Liver (tissue), 9 donors: ENCODE data around the gene VN1R4. TPM values are rescaled to one million over a fixed set of nuclear protein-coding genes. Genes with fewer than 3 reads are reported as not detected.
"Not testable (repeated sequence)": the region's sequence is repeated elsewhere in the genome, so short reads cannot be mapped to it uniquely, and the experiment has no call there.

Experiments used
- DNase-seq: peaks from one replicate; pipeline ENCODE4 v3.0.0-alpha.2; 2017; ENCODE audit warnings: low spot score
- H3K27ac ChIP-seq, 2 donors: one replicate each; pipeline ENCODE4 v1.7.0; 2013; ENCODE audit warnings: inconsistent platforms in 2 of 2, low read length in 2 of 2, control low read depth in 1 of 2, low read depth in 1 of 2, mild to moderate bottlenecking in 1 of 2
- H3K27me3 ChIP-seq, 4 donors: one replicate each; pipeline versions ENCODE4 v1.6.1 to v1.7.0; 2013; ENCODE audit warnings: low read length in 3 of 4, inconsistent platforms in 1 of 4, mild to moderate bottlenecking in 1 of 4, moderate library complexity in 1 of 4; ENCODE audit not compliant: control insufficient read depth in 4 of 4, insufficient read depth in 4 of 4
- H3K36me3 ChIP-seq, 4 donors: one replicate each; pipeline versions ENCODE4 v1.6.1 to v1.7.0; 2013; ENCODE audit warnings: low read length in 3 of 4, mild to moderate bottlenecking in 3 of 4, low read depth in 1 of 4, moderate library complexity in 1 of 4; ENCODE audit not compliant: control insufficient read depth in 4 of 4, insufficient read depth in 3 of 4
- H3K4me1 ChIP-seq, 4 donors: one replicate each; pipeline versions ENCODE4 v1.6.1 to v1.7.0; 2013; ENCODE audit warnings: low read length in 3 of 4, mild to moderate bottlenecking in 3 of 4, moderate library complexity in 1 of 4; ENCODE audit not compliant: control insufficient read depth in 4 of 4, insufficient read depth in 4 of 4
- H3K4me3 ChIP-seq, 3 donors: one replicate each; pipeline versions ENCODE4 v1.6.1 to v1.7.0; 2013; ENCODE audit warnings: low read length in 3 of 3, control low read depth in 1 of 3, low read depth in 1 of 3, mild to moderate bottlenecking in 1 of 3
- H3K9ac ChIP-seq, 2 donors: one replicate each; pipeline ENCODE4 v1.7.0; 2013; ENCODE audit warnings: low read length in 2 of 2, mild to moderate bottlenecking in 2 of 2, moderate library complexity in 2 of 2, control low read depth in 1 of 2, low read depth in 1 of 2
- H3K9me3 ChIP-seq, 4 donors: one replicate each; pipeline versions ENCODE4 v1.6.1 to v1.7.0; 2013; ENCODE audit warnings: low read length in 3 of 4; ENCODE audit not compliant: control insufficient read depth in 4 of 4
- ATF3 ChIP-seq: IDR thresholded peaks from 2 replicates; pipeline ENCODE4 v1.6.1; 2016; ENCODE audit warnings: antibody characterized with exemption
- CTCF ChIP-seq: fragments of 150-350 bp; IDR thresholded peaks from 2 replicates; pipeline ENCODE4 v1.5.1; 2017; ENCODE audit warnings: improper control_type of control experiment, low read depth, low read length; ENCODE audit not compliant: missing input control
- EGR1 ChIP-seq, 2 donors: IDR thresholded peaks; 2 replicates each; pipeline ENCODE4 v1.6.1; 2016 to 2018; ENCODE audit warnings: antibody characterized with exemption in 2 of 2, low read depth in 2 of 2
- FOXA1 ChIP-seq: IDR thresholded peaks from 2 replicates; pipeline ENCODE4 v1.6.1; 2016; ENCODE audit warnings: antibody characterized with exemption
- FOXA2 ChIP-seq: IDR thresholded peaks from 2 replicates; pipeline ENCODE4 v1.6.1; 2016; ENCODE audit warnings: antibody characterized with exemption
- GABPA ChIP-seq, 2 donors: IDR thresholded peaks in 1 of 2; conservative IDR thresholded peaks in 1 of 2; 2 replicates each; pipeline ENCODE4 v1.6.1; 2016; ENCODE audit warnings: antibody characterized with exemption in 2 of 2, mild to moderate bottlenecking in 1 of 2, moderate library complexity in 1 of 2
- HNF4A ChIP-seq, 2 donors: conservative IDR thresholded peaks; 2 replicates each; pipeline ENCODE4 v1.6.1; 2016; ENCODE audit warnings: antibody characterized with exemption in 2 of 2, mild to moderate bottlenecking in 2 of 2
- HNF4G ChIP-seq: IDR thresholded peaks from 2 replicates; pipeline ENCODE4 v1.6.1; 2016; ENCODE audit warnings: antibody characterized with exemption
- JUND ChIP-seq, 2 donors: IDR thresholded peaks; 2 replicates each; pipeline ENCODE4 v1.6.1; 2016; ENCODE audit warnings: antibody characterized with exemption in 2 of 2
- MAX ChIP-seq: IDR thresholded peaks from 2 replicates; pipeline ENCODE4 v1.6.1; 2016; ENCODE audit warnings: antibody characterized with exemption
- NR2F2 ChIP-seq: IDR thresholded peaks from 2 replicates; pipeline ENCODE4 v1.6.1; 2016; ENCODE audit warnings: antibody characterized with exemption
- RAD21 ChIP-seq, 2 donors: IDR thresholded peaks; 2 replicates each; pipeline ENCODE4 v1.6.1; 2016; ENCODE audit warnings: antibody characterized with exemption in 2 of 2, mild to moderate bottlenecking in 2 of 2
- REST ChIP-seq: IDR thresholded peaks from 2 replicates; pipeline ENCODE4 v1.6.1; 2016; ENCODE audit warnings: antibody characterized with exemption, mild to moderate bottlenecking
- RXRA ChIP-seq, 2 donors: IDR thresholded peaks; 2 replicates each; pipeline ENCODE4 v1.6.1; 2017 to 2018; ENCODE audit warnings: antibody characterized with exemption in 2 of 2, mild to moderate bottlenecking in 1 of 2
- SP1 ChIP-seq: IDR thresholded peaks from 2 replicates; pipeline ENCODE4 v1.6.1; 2018; ENCODE audit warnings: antibody characterized with exemption, mild to moderate bottlenecking
- TAF1 ChIP-seq: conservative IDR thresholded peaks from 2 replicates; pipeline ENCODE4 v1.6.1; 2016; ENCODE audit warnings: antibody characterized with exemption, mild to moderate bottlenecking
- YY1 ChIP-seq: IDR thresholded peaks from 2 replicates; pipeline ENCODE4 v1.6.1; 2016; ENCODE audit warnings: antibody characterized with exemption, mild to moderate bottlenecking
- ZBTB33 ChIP-seq: IDR thresholded peaks from 2 replicates; pipeline ENCODE4 v1.6.1; 2016; ENCODE audit warnings: antibody characterized with exemption
- WGBS: extraction: QIAGEN DNeasy Blood & Tissue Kit; methylation state at CpG from one replicate; pipeline ENCODE4 v1.1.7; 2013; 5-methylcytosine and 5-hydroxymethylcytosine counted together
- polyA plus RNA-seq, 2 donors: library from polyadenylated mRNA; stranded (reverse) in 1 of 2; unstranded in 1 of 2; fragments of 200-250 nt in 1 of 2; fragments of >200 nt in 1 of 2; fragmentation: Nextera tagmentation in 1 of 2; extraction: Ambion mirVana in 1 of 2; gene quantifications; one replicate each; pipeline versions ENCODE4 v1.2.1 to v1.2.3, GENCODE V29; 2013 to 2015
- total RNA-seq, 2 donors: library from RNA; depleted of rRNA; stranded (reverse); fragments of >200 nt; gene quantifications; one replicate each; pipeline ENCODE4 v1.2.3, GENCODE V29; 2014
- donor health status: healthy.
- donor health status: healthy.
- donor health status: healthy.
- donor health status: healthy.
- donor health status: healthy.

Gene VN1R4
- total and polyA plus RNA-seq, 4 donors: not detected

- no peaks in the 10 kb centered on the region for H3K4me1 ChIP-seq
- H3K9ac ChIP-seq: no peak overlapping the region
- no peak overlapping the region for H3K4me3 ChIP-seq
- H3K9me3 ChIP-seq: peaks cover 0 to 6% (median 4%) of the 10 kb centered on the region in 4 donors
- H3K27ac ChIP-seq: no peak overlapping the region
- TF ChIP-seq RXRA (IDR thresholded peaks at IDR 0.05) (no peak), SP1 (no peak), ATF3 (no peak), RAD21 (IDR thresholded peaks at IDR 0.05) (no peak), TAF1 (no peak), FOXA2 (no peak), GABPA (IDR thresholded peaks at IDR 0.05 in 1 of 2, conservative IDR thresholded peaks at IDR 0.05 in 1 of 2) (no peak), HNF4A (conservative IDR thresholded peaks at IDR 0.05) (no peak)
- no peaks in the 10 kb centered on the region for H3K27me3 ChIP-seq
- DNase-seq: no peak
- WGBS: 68% methylated on average over 4 of the region's 4 CpGs
- no peaks in the 10 kb centered on the region for H3K36me3 ChIP-seq
These were observed 17.6 kb upstream of the VN1R4 start for GRCh38 chr19:53285087-53285486.

- 55% methylated on average over 2 of the region's 8 CpGs for WGBS
- H3K27ac ChIP-seq, DNase-seq: not testable (repeated sequence)
These were observed 14.4 kb upstream of the VN1R4 start for GRCh38 chr19:53281947-53282346.

GRCh38 chr19:53275480-53275879 lies 8.0 kb upstream of the VN1R4 start:
- no peak overlapping the region for H3K9ac ChIP-seq
- H3K27ac ChIP-seq: no peak overlapping the region
- DNase-seq: no peak
- no peak overlapping the region for H3K4me3 ChIP-seq
- no peaks in the 10 kb centered on the region for H3K36me3 ChIP-seq
- H3K9me3 ChIP-seq: peaks cover 4 to 29% (median 19%) of the 10 kb centered on the region in 4 donors
- peaks cover 0 to 3% (median 0%) of the 10 kb centered on the region in 4 donors for H3K27me3 ChIP-seq
- WGBS: 94% methylated on average over 2 of the region's 2 CpGs
- no peak for TF ChIP-seq ATF3
- TF ChIP-seq REST: no peak
- TF ChIP-seq JUND (IDR thresholded peaks at IDR 0.05): no peak
- TF ChIP-seq SP1: no peak
- TF ChIP-seq YY1: no peak
- no peak for TF ChIP-seq HNF4G
- TF ChIP-seq ZBTB33: no peak
- no peak for TF ChIP-seq MAX
- TF ChIP-seq HNF4A (conservative IDR thresholded peaks at IDR 0.05): no peak
- no peak for TF ChIP-seq EGR1 (IDR thresholded peaks at IDR 0.05; ENCODE audit: low read depth in 2 of 2)
- TF ChIP-seq FOXA1: no peak
- no peak for TF ChIP-seq GABPA (IDR thresholded peaks at IDR 0.05 in 1 of 2, conservative IDR thresholded peaks at IDR 0.05 in 1 of 2)
- no peak for TF ChIP-seq RAD21 (IDR thresholded peaks at IDR 0.05)
- TF ChIP-seq CTCF: no peak
- TF ChIP-seq TAF1: no peak
- TF ChIP-seq NR2F2: no peak
- no peak for TF ChIP-seq RXRA (IDR thresholded peaks at IDR 0.05)
- no peak for TF ChIP-seq FOXA2
- no peaks in the 10 kb centered on the region for H3K4me1 ChIP-seq

More at GRCh38 chr19:53281947-53282346, 14.4 kb upstream of the VN1R4 start:
- H3K4me3 ChIP-seq, H3K9ac ChIP-seq, H3K27me3 ChIP-seq, H3K4me1 ChIP-seq, H3K36me3 ChIP-seq, H3K9me3 ChIP-seq: not testable (repeated sequence)
